ENCODE data around the gene WDR1.

Gene WDR1

GRCh38 chr4:10113362-10114047 lies 3.1 kb downstream of the WDR1 start:
- TF ChIP-seq CTCF (conservative IDR thresholded peaks at IDR 0.05; ENCODE audit: low read depth, low read length), result no peak
- H3K4me3 ChIP-seq (ENCODE audit: low read depth, low read length), result peak overlapping the region; percentile 12
- no peak for DNase-seq (ENCODE audit: low read depth)

GRCh38 chr4:10112658-10113284 lies 3.8 kb downstream of the WDR1 start:
- no peak for DNase-seq (ENCODE audit: low read depth)
- no peak overlapping the region for H3K4me3 ChIP-seq (ENCODE audit: low read depth, low read length)
- TF ChIP-seq CTCF (conservative IDR thresholded peaks at IDR 0.05; ENCODE audit: low read depth, low read length), result no peak

- DNase-seq (ENCODE audit: low read depth), result no peak
- no peak for TF ChIP-seq CTCF (conservative IDR thresholded peaks at IDR 0.05; ENCODE audit: low read depth, low read length)
- H3K4me3 ChIP-seq (ENCODE audit: low read depth, low read length), result no peak overlapping the region
Measured at GRCh38 chr4:10111067-10111801, 5.4 kb downstream of the WDR1 start.

GRCh38 chr4:10109995-10110670 lies 6.5 kb downstream of the WDR1 start:
- no peak for TF ChIP-seq CTCF (conservative IDR thresholded peaks at IDR 0.05; ENCODE audit: low read depth, low read length)
- peak; percentile 6 for DNase-seq (ENCODE audit: low read depth)
- no peak overlapping the region for H3K4me3 ChIP-seq (ENCODE audit: low read depth, low read length)

- H3K4me3 ChIP-seq (ENCODE audit: low read depth, low read length), result no peak overlapping the region
- peak; percentile 52 for DNase-seq (ENCODE audit: low read depth)
Measured at GRCh38 chr4:10108818-10109783, 7.5 kb downstream of the WDR1 start.

More at GRCh38 chr4:10108818-10109783, 7.5 kb downstream of the WDR1 start:
- no peak for TF ChIP-seq CTCF (conservative IDR thresholded peaks at IDR 0.05; ENCODE audit: low read depth, low read length)

All from choroid plexus epithelial cell (primary cell).